ENCODE results near the gene C9orf43. TPM values are rescaled to one million over a fixed set of nuclear protein-coding genes. Genes with fewer than 3 reads are reported as not detected.

The C9orf43 gene
- total and polyA plus RNA-seq, 9 of the 15 experiments (the other 6 are each of a cell fraction or from before 2014, with no cell fraction given): 0.21 to 0.58 (median 0.33) TPM

DNA sequence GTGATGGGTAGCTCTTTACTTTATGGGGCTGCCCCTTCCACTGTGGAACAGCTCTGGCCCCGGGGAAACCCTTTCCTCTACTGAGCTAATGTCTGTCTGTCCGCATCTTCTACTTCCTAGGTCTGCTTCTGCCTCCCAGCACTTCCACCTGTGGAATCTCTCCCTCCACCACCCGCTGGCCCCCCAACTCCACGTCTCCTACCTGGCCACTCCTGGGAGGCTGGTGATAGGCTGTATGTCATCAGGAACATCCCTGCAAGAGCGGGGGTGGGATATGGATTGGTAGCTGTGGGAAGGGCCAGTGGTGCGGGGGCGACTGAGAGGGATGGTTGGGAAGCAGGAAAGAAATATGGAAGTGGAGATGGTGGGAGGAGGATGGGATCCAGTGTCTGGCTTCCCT is 18.6 kb upstream of the C9orf43 start:
- H3K4me2 ChIP-seq (ENCODE audit: insufficient read depth, low read length): no peak overlapping the region
- TF ChIP-seq CSDE1 (IDR thresholded peaks at IDR 0.05): no peak
- TF ChIP-seq KLF6 (CRISPR knock-in tag; IDR thresholded peaks at IDR 0.05; ENCODE audit: borderline replicate concordance): no peak
- TF ChIP-seq ZNF175 (CRISPR knock-in tag; IDR thresholded peaks at IDR 0.05; ENCODE audit: low read depth): no peak
- TF ChIP-seq HNRNPK (IDR thresholded peaks at IDR 0.05; ENCODE audit: low read depth, low read length, poor library complexity, severe bottlenecking): no peak
- TF ChIP-seq HDGF (IDR thresholded peaks at IDR 0.05): no peak
- TF ChIP-seq NR1H2 (CRISPR knock-in tag; IDR thresholded peaks at IDR 0.05): no peak
- no peak for TF ChIP-seq THRAP3 (IDR thresholded peaks at IDR 0.05; ENCODE audit: borderline replicate concordance)
- no peak for TF ChIP-seq DMBX1 (CRISPR knock-in tag; IDR thresholded peaks at IDR 0.05; ENCODE audit: borderline replicate concordance)
- TF ChIP-seq BRCA1 (IDR thresholded peaks at IDR 0.05): no peak
- TF ChIP-seq BRCA1 (CRISPR knock-in tag; IDR thresholded peaks at IDR 0.05): no peak
- TF ChIP-seq HCFC1 (IDR thresholded peaks at IDR 0.05; ENCODE audit: low read depth, low read length): no peak
- TF ChIP-seq PTTG1 (tag; IDR thresholded peaks at IDR 0.05; ENCODE audit: low read depth): no peak
- TF ChIP-seq MEF2D (tag; conservative IDR thresholded peaks at IDR 0.05; ENCODE audit: low read depth): no peak
- H3K4me3 ChIP-seq: no peak overlapping the region
- DNase-seq (ENCODE audit: extremely low read depth in 1 of 4, low spot score in 3 of 4) (no peak), FAIRE-seq (no peak), ATAC-seq (no peak)
- H3K9me1 ChIP-seq (ENCODE audit: control insufficient read depth, insufficient read depth, low read length): no peaks in the 10 kb centered on the region
- in situ Hi-C loops (cut with MboI) (no loop called here), intact Hi-C loops (cut with micrococcal nuclease) (no loop called here)
- H3K4me1 ChIP-seq (replicated peaks in 1 of 2; ENCODE audit: control insufficient read depth in 2 of 2, insufficient read depth in 2 of 2, low read length in 2 of 2): peaks cover 2 to 16% of the 10 kb centered on the region in 2 experiments; a peak in 4 of 5 replicates
- WGBS (ENCODE audit: insufficient coverage, low coverage, missing lambda C conversion rate): 96% methylated on average over 7 of the region's 7 CpGs
- no TSS peak for BruUV-seq (replicated peaks)
- no peaks in the 10 kb centered on the region for H4K20me1 ChIP-seq (replicated peaks; ENCODE audit: control insufficient read depth, insufficient read depth, low read length)
- H3K9ac ChIP-seq (ENCODE audit: insufficient read depth in 1 of 2, low read depth in 2 of 2, low read length in 2 of 2): no peak overlapping the region
- H2AFZ ChIP-seq (ENCODE audit: low read depth, low read length): no peak overlapping the region
- peaks cover 36% of the 10 kb centered on the region; the same call in 2 of the 3 replicates for H3K36me3 ChIP-seq (ENCODE audit: control insufficient read depth, insufficient read depth, low read length)
- POLR2A ChIA-PET: interaction anchor here (0.7 to 1.1 kb wide), 4 partner anchors 9 to 535 kb away, joined by 3 to 4 read pairs (median 3); partner anchors contain the start of genes ALAD, C9orf43 and POLE3
- H3K9me3 ChIP-seq (replicated peaks; ENCODE audit: control insufficient read depth, insufficient read depth, low read depth, low read length): no peaks in the 10 kb centered on the region
- H3K79me2 ChIP-seq (ENCODE audit: control insufficient read depth, insufficient read depth, low read length): no peaks in the 10 kb centered on the region
- CTCF ChIA-PET (ENCODE audit: low intra/inter-chr PET ratio): no interaction called here
- H3K27ac ChIP-seq (ENCODE audit: extremely low read depth, low read depth, low read length): no peak overlapping the region
- H3K27me3 ChIP-seq (ENCODE audit: control insufficient read depth in 2 of 2, insufficient read depth in 2 of 2, low read length in 2 of 2): no peaks in the 10 kb centered on the region
